Measurements from ENCODE around the gene GSTM1.

GRCh38 chr1:109716570-109717090 lies 29.0 kb downstream of the GSTM1 start:
- no peak for TF ChIP-seq CTCF (IDR thresholded peaks at IDR 0.05)
- TF ChIP-seq EZH2phosphoT487 (IDR thresholded peaks at IDR 0.05), result no peak
- TF ChIP-seq EZH2 (IDR thresholded peaks at IDR 0.05), result no peak

Measured in neural progenitor cell (in vitro differentiated cells).